Liver (tissue), 3 donors: Measurements from ENCODE around the gene PLD3.

ENCODE experiments used
- EGR1 ChIP-seq, 2 donors: IDR thresholded peaks; 2 replicates each; pipeline ENCODE4 v1.6.1; 2016 to 2018; ENCODE audit warnings: antibody characterized with exemption in 2 of 2, low read depth in 2 of 2
- FOXA1 ChIP-seq: IDR thresholded peaks from 2 replicates; pipeline ENCODE4 v1.6.1; 2016; ENCODE audit warnings: antibody characterized with exemption
- HNF4G ChIP-seq: IDR thresholded peaks from 2 replicates; pipeline ENCODE4 v1.6.1; 2016; ENCODE audit warnings: antibody characterized with exemption
- JUND ChIP-seq, 2 donors: IDR thresholded peaks; 2 replicates each; pipeline ENCODE4 v1.6.1; 2016; ENCODE audit warnings: antibody characterized with exemption in 2 of 2
- RAD21 ChIP-seq, 2 donors: IDR thresholded peaks; 2 replicates each; pipeline ENCODE4 v1.6.1; 2016; ENCODE audit warnings: antibody characterized with exemption in 2 of 2, mild to moderate bottlenecking in 2 of 2
- RXRA ChIP-seq, 2 donors: IDR thresholded peaks; 2 replicates each; pipeline ENCODE4 v1.6.1; 2017 to 2018; ENCODE audit warnings: antibody characterized with exemption in 2 of 2, mild to moderate bottlenecking in 1 of 2
- YY1 ChIP-seq: IDR thresholded peaks from 2 replicates; pipeline ENCODE4 v1.6.1; 2016; ENCODE audit warnings: antibody characterized with exemption, mild to moderate bottlenecking
- TF ChIP-seq, protein P1 (sequence below): fragments of 150-350 bp; IDR thresholded peaks from 2 replicates; pipeline ENCODE4 v1.5.1; 2017; ENCODE audit warnings: improper control_type of control experiment, low read depth, low read length; ENCODE audit not compliant: missing input control
- TF ChIP-seq, protein P2 (sequence below): IDR thresholded peaks from 2 replicates; pipeline ENCODE4 v1.6.1; 2016; ENCODE audit warnings: antibody characterized with exemption
- TF ChIP-seq, protein P3 (sequence below): IDR thresholded peaks from 2 replicates; pipeline ENCODE4 v1.6.1; 2016; ENCODE audit warnings: antibody characterized with exemption
- TF ChIP-seq, protein P4 (sequence below): IDR thresholded peaks from 2 replicates; pipeline ENCODE4 v1.6.1; 2016; ENCODE audit warnings: antibody characterized with exemption, mild to moderate bottlenecking
- donor health status: healthy.
- donor health status: healthy.

DNA sequence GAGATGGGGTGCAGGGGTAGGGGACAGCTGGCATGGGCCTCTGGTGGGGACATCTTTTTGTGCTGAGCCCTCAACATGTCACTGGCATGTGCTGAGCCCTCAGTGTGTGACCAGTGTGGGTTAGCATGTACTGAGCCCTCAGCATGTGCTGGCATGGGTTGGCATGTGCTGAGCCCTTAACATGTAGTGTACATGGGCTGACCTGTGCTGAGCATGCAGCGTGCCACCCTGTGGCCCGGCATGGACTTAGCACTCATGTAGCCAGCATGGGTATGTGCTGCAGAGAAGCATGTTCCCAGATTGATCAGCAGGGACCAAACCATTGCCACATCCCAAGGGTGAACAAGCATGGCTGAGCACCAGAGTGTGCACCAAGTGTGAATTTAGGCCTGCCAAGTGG is 30.0 kb downstream of the PLD3 start:
- TF ChIP-seq, protein P1, sequence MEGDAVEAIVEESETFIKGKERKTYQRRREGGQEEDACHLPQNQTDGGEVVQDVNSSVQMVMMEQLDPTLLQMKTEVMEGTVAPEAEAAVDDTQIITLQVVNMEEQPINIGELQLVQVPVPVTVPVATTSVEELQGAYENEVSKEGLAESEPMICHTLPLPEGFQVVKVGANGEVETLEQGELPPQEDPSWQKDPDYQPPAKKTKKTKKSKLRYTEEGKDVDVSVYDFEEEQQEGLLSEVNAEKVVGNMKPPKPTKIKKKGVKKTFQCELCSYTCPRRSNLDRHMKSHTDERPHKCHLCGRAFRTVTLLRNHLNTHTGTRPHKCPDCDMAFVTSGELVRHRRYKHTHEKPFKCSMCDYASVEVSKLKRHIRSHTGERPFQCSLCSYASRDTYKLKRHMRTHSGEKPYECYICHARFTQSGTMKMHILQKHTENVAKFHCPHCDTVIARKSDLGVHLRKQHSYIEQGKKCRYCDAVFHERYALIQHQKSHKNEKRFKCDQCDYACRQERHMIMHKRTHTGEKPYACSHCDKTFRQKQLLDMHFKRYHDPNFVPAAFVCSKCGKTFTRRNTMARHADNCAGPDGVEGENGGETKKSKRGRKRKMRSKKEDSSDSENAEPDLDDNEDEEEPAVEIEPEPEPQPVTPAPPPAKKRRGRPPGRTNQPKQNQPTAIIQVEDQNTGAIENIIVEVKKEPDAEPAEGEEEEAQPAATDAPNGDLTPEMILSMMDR: no peak
- TF ChIP-seq YY1 (no peak), RAD21 (IDR thresholded peaks at IDR 0.05) (no peak), HNF4G (no peak), JUND (IDR thresholded peaks at IDR 0.05) (no peak), RXRA (IDR thresholded peaks at IDR 0.05) (no peak), FOXA1 (no peak), EGR1 (IDR thresholded peaks at IDR 0.05; ENCODE audit: low read depth in 2 of 2) (no peak)
- TF ChIP-seq, protein P2, sequence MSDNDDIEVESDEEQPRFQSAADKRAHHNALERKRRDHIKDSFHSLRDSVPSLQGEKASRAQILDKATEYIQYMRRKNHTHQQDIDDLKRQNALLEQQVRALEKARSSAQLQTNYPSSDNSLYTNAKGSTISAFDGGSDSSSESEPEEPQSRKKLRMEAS: no peak
- TF ChIP-seq, protein P3, sequence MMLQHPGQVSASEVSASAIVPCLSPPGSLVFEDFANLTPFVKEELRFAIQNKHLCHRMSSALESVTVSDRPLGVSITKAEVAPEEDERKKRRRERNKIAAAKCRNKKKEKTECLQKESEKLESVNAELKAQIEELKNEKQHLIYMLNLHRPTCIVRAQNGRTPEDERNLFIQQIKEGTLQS: no peak
- TF ChIP-seq, protein P4, sequence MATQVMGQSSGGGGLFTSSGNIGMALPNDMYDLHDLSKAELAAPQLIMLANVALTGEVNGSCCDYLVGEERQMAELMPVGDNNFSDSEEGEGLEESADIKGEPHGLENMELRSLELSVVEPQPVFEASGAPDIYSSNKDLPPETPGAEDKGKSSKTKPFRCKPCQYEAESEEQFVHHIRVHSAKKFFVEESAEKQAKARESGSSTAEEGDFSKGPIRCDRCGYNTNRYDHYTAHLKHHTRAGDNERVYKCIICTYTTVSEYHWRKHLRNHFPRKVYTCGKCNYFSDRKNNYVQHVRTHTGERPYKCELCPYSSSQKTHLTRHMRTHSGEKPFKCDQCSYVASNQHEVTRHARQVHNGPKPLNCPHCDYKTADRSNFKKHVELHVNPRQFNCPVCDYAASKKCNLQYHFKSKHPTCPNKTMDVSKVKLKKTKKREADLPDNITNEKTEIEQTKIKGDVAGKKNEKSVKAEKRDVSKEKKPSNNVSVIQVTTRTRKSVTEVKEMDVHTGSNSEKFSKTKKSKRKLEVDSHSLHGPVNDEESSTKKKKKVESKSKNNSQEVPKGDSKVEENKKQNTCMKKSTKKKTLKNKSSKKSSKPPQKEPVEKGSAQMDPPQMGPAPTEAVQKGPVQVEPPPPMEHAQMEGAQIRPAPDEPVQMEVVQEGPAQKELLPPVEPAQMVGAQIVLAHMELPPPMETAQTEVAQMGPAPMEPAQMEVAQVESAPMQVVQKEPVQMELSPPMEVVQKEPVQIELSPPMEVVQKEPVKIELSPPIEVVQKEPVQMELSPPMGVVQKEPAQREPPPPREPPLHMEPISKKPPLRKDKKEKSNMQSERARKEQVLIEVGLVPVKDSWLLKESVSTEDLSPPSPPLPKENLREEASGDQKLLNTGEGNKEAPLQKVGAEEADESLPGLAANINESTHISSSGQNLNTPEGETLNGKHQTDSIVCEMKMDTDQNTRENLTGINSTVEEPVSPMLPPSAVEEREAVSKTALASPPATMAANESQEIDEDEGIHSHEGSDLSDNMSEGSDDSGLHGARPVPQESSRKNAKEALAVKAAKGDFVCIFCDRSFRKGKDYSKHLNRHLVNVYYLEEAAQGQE: no peak
